Neuronal stem cell (in vitro differentiated cells): ENCODE measurements around the gene SMIM32.

Experiments used
- DNase-seq: peaks from one replicate; pipeline ENCODE4 v3.0.0-alpha.2; 2013; ENCODE audit warnings: low spot score
- H2AFZ ChIP-seq: one replicate; pipeline ENCODE4 v1.6.1; 2013; ENCODE audit warnings: mild to moderate bottlenecking, low read length, inconsistent platforms
- H2AK5ac ChIP-seq: 2 replicates; pipeline ENCODE4 v1.6.1; 2013; ENCODE audit warnings: low read depth, mild to moderate bottlenecking, inconsistent platforms, low read length, moderate library complexity, mixed read lengths
- H2BK120ac ChIP-seq: 2 replicates; pipeline ENCODE4 v1.6.1; 2013; ENCODE audit warnings: low read depth, mild to moderate bottlenecking, inconsistent platforms, low read length, moderate library complexity, mixed read lengths
- H2BK12ac ChIP-seq: one replicate; pipeline ENCODE4 v1.6.1; 2013; ENCODE audit warnings: low read length, inconsistent platforms
- H2BK15ac ChIP-seq: 2 replicates; pipeline ENCODE4 v1.6.1; 2013; ENCODE audit warnings: mild to moderate bottlenecking, low read length, inconsistent platforms, mixed read lengths
- H2BK5ac ChIP-seq: one replicate; pipeline ENCODE4 v1.6.1; 2013; ENCODE audit warnings: inconsistent platforms, mild to moderate bottlenecking, low read length, moderate library complexity
- H3K14ac ChIP-seq: one replicate; pipeline ENCODE4 v1.6.1; 2013; ENCODE audit warnings: low read length, inconsistent platforms
- H3K18ac ChIP-seq: 2 replicates; pipeline ENCODE4 v1.6.1; 2013; ENCODE audit warnings: low read length, inconsistent platforms
- H3K23ac ChIP-seq: 2 replicates; pipeline ENCODE4 v1.6.1; 2013; ENCODE audit warnings: low read depth, mild to moderate bottlenecking, mixed read lengths, low read length, inconsistent platforms; ENCODE audit not compliant: poor library complexity
- H3K27ac ChIP-seq: replicated peaks from 3 replicates; pipeline ENCODE4 v1.5.1; 2013; ENCODE audit warnings: low read length, inconsistent platforms
- H3K27me3 ChIP-seq, 3 experiments: 2 replicates each; pipeline ENCODE4 v1.6.1; 2013; ENCODE audit warnings: low read length in 3 of 3, mild to moderate bottlenecking in 2 of 3, inconsistent platforms in 1 of 3, low read depth in 1 of 3, mixed read lengths in 1 of 3, moderate library complexity in 1 of 3; ENCODE audit not compliant: control insufficient read depth in 3 of 3, insufficient read depth in 3 of 3
- H3K36me3 ChIP-seq, 2 donors: replicated peaks in 1 of 2; 2 replicates each; pipeline ENCODE4 v1.6.1; 2013; ENCODE audit warnings: low read length in 2 of 2; ENCODE audit not compliant: control insufficient read depth in 2 of 2, insufficient read depth in 2 of 2
- H3K4ac ChIP-seq: 2 replicates; pipeline ENCODE4 v1.6.1; 2013; ENCODE audit warnings: inconsistent platforms, mild to moderate bottlenecking, low read length, moderate library complexity
- H3K4me1 ChIP-seq, 2 donors: 1 replicate in 1 of 2; 2 replicates in 1 of 2; pipeline ENCODE4 v1.6.1; 2013; ENCODE audit warnings: low read length in 2 of 2, low read depth in 1 of 2; ENCODE audit not compliant: control insufficient read depth in 2 of 2, insufficient read depth in 1 of 2
- H3K4me2 ChIP-seq: one replicate; pipeline ENCODE4 v1.6.1; 2013; ENCODE audit warnings: mild to moderate bottlenecking, low read length, inconsistent platforms; ENCODE audit not compliant: insufficient read depth, poor library complexity, severe bottlenecking
- H3K4me3 ChIP-seq, 2 donors: 2 replicates each; pipeline ENCODE4 v1.5.1; 2013; ENCODE audit warnings: low read length in 2 of 2, mild to moderate bottlenecking in 2 of 2, inconsistent platforms in 1 of 2, moderate library complexity in 1 of 2
- H3K79me1 ChIP-seq: one replicate; pipeline ENCODE4 v1.6.1; 2013; ENCODE audit warnings: low read depth, mild to moderate bottlenecking, inconsistent platforms, low read length, moderate library complexity
- H3K9ac ChIP-seq: one replicate; pipeline ENCODE4 v1.6.1; 2013; ENCODE audit warnings: mild to moderate bottlenecking, low read depth, low read length, inconsistent platforms; ENCODE audit not compliant: poor library complexity
- H3K9me3 ChIP-seq, 2 donors: replicated peaks in 1 of 2; 2 replicates each; pipeline versions ENCODE3 to v1.6.1; 2013; ENCODE audit warnings: low read length in 2 of 2, mild to moderate bottlenecking in 2 of 2, inconsistent platforms in 1 of 2, low read depth in 1 of 2, mixed read lengths in 1 of 2, moderate library complexity in 1 of 2; ENCODE audit not compliant: control insufficient read depth in 2 of 2, insufficient read depth in 1 of 2
- H4K8ac ChIP-seq: one replicate; pipeline ENCODE4 v1.6.1; 2013; ENCODE audit warnings: low read depth, mild to moderate bottlenecking, inconsistent platforms, low read length, moderate library complexity
- H4K91ac ChIP-seq: one replicate; pipeline ENCODE4 v1.6.1; 2013; ENCODE audit warnings: low read length, low read depth, mild to moderate bottlenecking, inconsistent platforms; ENCODE audit not compliant: poor library complexity
- WGBS, 2 donors: extraction: QIAGEN DNeasy Blood & Tissue Kit; methylation state at CpG; one replicate each; pipeline ENCODE4 v1.1.7; 2013; ENCODE audit warnings: missing lambda C conversion rate in 2 of 2, mixed read lengths in 1 of 2; ENCODE audit not compliant: insufficient read length in 2 of 2, insufficient replicate concordance in 1 of 2; ENCODE audit errors: extremely low coverage in 2 of 2; 5-methylcytosine and 5-hydroxymethylcytosine counted together

Gene SMIM32

DNA sequence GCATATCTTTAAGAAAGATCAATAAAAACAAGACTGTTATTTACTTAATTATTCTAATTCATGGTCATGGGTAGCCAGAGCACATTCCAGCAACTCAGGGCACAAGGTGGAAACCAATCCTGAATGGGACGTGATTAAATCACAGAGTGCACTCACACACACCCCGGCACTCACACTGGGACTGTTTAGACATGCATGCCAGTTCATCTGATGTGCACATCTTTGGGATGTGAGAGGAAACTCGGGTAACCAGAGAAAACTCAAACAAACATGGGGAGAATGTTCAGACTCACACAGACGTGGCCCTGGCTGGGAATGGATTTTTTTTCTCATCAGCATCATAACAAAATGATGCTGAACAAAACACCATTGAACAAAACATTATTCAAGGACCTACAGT lies 31.0 kb downstream of the SMIM32 start:
- H3K4me2 ChIP-seq = no peak overlapping the region

GRCh38 chr5:136159457-136159856 lies 33.5 kb downstream of the SMIM32 start:
- H2AK5ac ChIP-seq = no peak overlapping the region
- no peak overlapping the region for H3K4ac ChIP-seq
- no peak overlapping the region for H4K8ac ChIP-seq
- H3K27ac ChIP-seq = no peak overlapping the region
- no peak overlapping the region for H3K9ac ChIP-seq
- no peak overlapping the region for H3K14ac ChIP-seq
- peaks cover 5% of the 10 kb centered on the region for H3K79me1 ChIP-seq
- H4K91ac ChIP-seq = no peak overlapping the region
- no peak overlapping the region for H2BK12ac ChIP-seq
- peaks cover 2 to 23% of the 10 kb centered on the region in 2 donors for H3K9me3 ChIP-seq
- WGBS, 2 donors = no CpG with 5 or more reads among the region's 3 CpGs
- H3K23ac ChIP-seq = no peak overlapping the region
- no peak overlapping the region for H2BK120ac ChIP-seq
- no peak overlapping the region for H3K18ac ChIP-seq
- no peak overlapping the region for H2AFZ ChIP-seq
- no peak overlapping the region for H3K4me2 ChIP-seq
- H3K4me1 ChIP-seq = no peaks in the 10 kb centered on the region
- H3K36me3 ChIP-seq = peaks cover 18 to 93% of the 10 kb centered on the region in 2 donors
- no peak overlapping the region for H3K4me3 ChIP-seq
- DNase-seq = no peak
- no peaks in the 10 kb centered on the region for H3K27me3 ChIP-seq
- H2BK5ac ChIP-seq = no peak overlapping the region
- no peak overlapping the region for H2BK15ac ChIP-seq

More for the DNA sequence above, 31.0 kb downstream of the SMIM32 start:
- Histone ChIP-seq H4K8ac (no peak overlapping the region), H3K9ac (no peak overlapping the region), H2AK5ac (no peak overlapping the region), H3K27me3 (no peaks in the 10 kb centered on the region), H3K14ac (no peak overlapping the region), H3K9me3 (peaks cover 2 to 8% of the 10 kb centered on the region in 2 donors), H2BK5ac (no peak overlapping the region), H2BK15ac (no peak overlapping the region), H3K4me1 (no peaks in the 10 kb centered on the region), H3K79me1 (peaks cover 5% of the 10 kb centered on the region), H3K4ac (no peak overlapping the region), H3K4me3 (no peak overlapping the region), H3K27ac (no peak overlapping the region), H2BK120ac (no peak overlapping the region), H2AFZ (no peak overlapping the region), H3K36me3 (peaks cover 7 to 91% of the 10 kb centered on the region in 2 donors), H3K18ac (no peak overlapping the region), H3K23ac (no peak overlapping the region), H4K91ac (no peak overlapping the region), H2BK12ac (no peak overlapping the region)
- WGBS, 2 donors = no CpG with 5 or more reads among the region's 4 CpGs
- DNase-seq = no peak

- no peak overlapping the region for H4K91ac ChIP-seq
- H2AK5ac ChIP-seq = no peak overlapping the region
- H3K4me1 ChIP-seq = no peaks in the 10 kb centered on the region
- no peak overlapping the region for H3K18ac ChIP-seq
- no peak overlapping the region for H4K8ac ChIP-seq
- H3K23ac ChIP-seq = no peak overlapping the region
- no peak overlapping the region for H3K27ac ChIP-seq
- H3K27me3 ChIP-seq = no peaks in the 10 kb centered on the region
- H2AFZ ChIP-seq = no peak overlapping the region
- no peak overlapping the region for H3K4ac ChIP-seq
- no peak overlapping the region for H2BK15ac ChIP-seq
- no peak overlapping the region for H3K4me2 ChIP-seq
- no peak overlapping the region for H3K9ac ChIP-seq
- H2BK5ac ChIP-seq = no peak overlapping the region
- H3K9me3 ChIP-seq = peaks cover 2 to 23% of the 10 kb centered on the region in 2 donors
- peaks cover 6% of the 10 kb centered on the region for H3K79me1 ChIP-seq
- no peak for DNase-seq
- H3K4me3 ChIP-seq = no peak overlapping the region
- H2BK120ac ChIP-seq = no peak overlapping the region
- WGBS, 2 donors = no CpG with 5 or more reads among the region's 5 CpGs
- H3K14ac ChIP-seq = no peak overlapping the region
- H2BK12ac ChIP-seq = no peak overlapping the region
- H3K36me3 ChIP-seq = peaks cover 22 to 93% of the 10 kb centered on the region in 2 donors
Measured at GRCh38 chr5:136157514-136157913, 35.4 kb downstream of the SMIM32 start.

DNA sequence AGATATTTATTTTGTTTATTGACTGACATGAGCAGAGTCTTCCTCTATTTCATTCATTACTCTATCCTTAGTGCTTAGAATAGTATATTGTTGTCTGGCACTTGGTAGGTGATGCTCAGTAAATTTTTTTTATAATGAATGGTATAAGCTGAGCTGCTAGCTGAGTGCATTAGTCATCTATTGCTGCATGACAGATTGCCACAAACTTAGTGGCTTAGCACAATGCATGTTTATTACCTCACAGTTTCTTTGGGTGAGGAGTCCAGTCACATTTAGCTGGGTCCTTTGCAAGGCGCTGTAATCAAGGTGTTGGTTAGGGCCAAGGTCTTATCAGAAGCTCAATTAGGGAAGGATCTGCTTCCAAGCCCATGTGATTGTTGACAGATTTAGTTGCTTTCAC lies 37.2 kb downstream of the SMIM32 start:
- no peaks in the 10 kb centered on the region for H3K27me3 ChIP-seq
- DNase-seq = no peak
- no peak overlapping the region for H2BK12ac ChIP-seq
- no peak overlapping the region for H4K91ac ChIP-seq
- H2BK15ac ChIP-seq = no peak overlapping the region
- peaks cover 2 to 23% of the 10 kb centered on the region in 2 donors for H3K9me3 ChIP-seq
- no peak overlapping the region for H4K8ac ChIP-seq
- H3K27ac ChIP-seq = no peak overlapping the region
- H3K4me2 ChIP-seq = no peak overlapping the region
- H3K79me1 ChIP-seq = peaks cover 6% of the 10 kb centered on the region
- no peak overlapping the region for H2AFZ ChIP-seq
- no peak overlapping the region for H3K4ac ChIP-seq
- no peaks in the 10 kb centered on the region for H3K4me1 ChIP-seq
- peaks cover 20 to 92% of the 10 kb centered on the region in 2 donors for H3K36me3 ChIP-seq
- H2BK5ac ChIP-seq = no peak overlapping the region
- WGBS, 2 donors = no CpG with 5 or more reads among the region's 1 CpG
- no peak overlapping the region for H3K14ac ChIP-seq
- no peak overlapping the region for H2BK120ac ChIP-seq
- H3K18ac ChIP-seq = no peak overlapping the region
- no peak overlapping the region for H3K4me3 ChIP-seq
- H2AK5ac ChIP-seq = no peak overlapping the region
- no peak overlapping the region for H3K9ac ChIP-seq
- H3K23ac ChIP-seq = no peak overlapping the region
